ENCODE data around the gene SECISBP2L.

SECISBP2L gene

DNA sequence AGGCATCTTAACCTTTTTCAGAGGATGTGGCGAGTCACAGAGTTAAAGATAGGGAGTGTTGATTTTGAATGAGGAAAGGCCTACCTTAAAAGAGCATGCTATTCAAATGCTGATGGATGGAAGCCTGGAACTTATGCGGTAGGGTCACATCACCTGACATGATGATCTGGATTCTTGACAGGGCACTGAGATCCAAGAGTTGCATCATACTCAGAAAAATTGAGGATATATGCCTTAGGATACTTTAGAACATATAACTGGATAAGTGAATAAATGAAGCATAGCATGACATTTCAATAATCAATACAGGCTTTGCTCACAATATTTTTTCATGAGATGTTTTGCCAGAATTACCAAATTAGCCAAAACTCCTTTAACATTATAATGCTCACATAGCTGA is 20.1 kb upstream of the SECISBP2L start:
- no peak overlapping the region for H3K4me3 ChIP-seq (ENCODE audit: low read depth in 1 of 2, low read length in 2 of 2)
- no peaks in the 10 kb centered on the region for H3K79me2 ChIP-seq (ENCODE audit: insufficient read depth, low read length)
- no peak overlapping the region for H3K4me2 ChIP-seq (ENCODE audit: insufficient read depth, low read length)
- H3K27me3 ChIP-seq (ENCODE audit: insufficient read depth, low read length, poor library complexity), result no peaks in the 10 kb centered on the region
- no peaks in the 10 kb centered on the region for H4K20me1 ChIP-seq (ENCODE audit: insufficient read depth, low read length)
- DNase-seq, result no peak
- ATAC-seq (ENCODE audit: insufficient read depth, low read depth), result no peak
- no peaks in the 10 kb centered on the region for H3K4me1 ChIP-seq (ENCODE audit: insufficient read depth, low read length)
- no peaks in the 10 kb centered on the region for H3K9me3 ChIP-seq (ENCODE audit: insufficient read depth, low read length, severe bottlenecking)
- no peaks in the 10 kb centered on the region for H3K36me3 ChIP-seq (ENCODE audit: insufficient read depth, low read length)
- no peak overlapping the region for H2AFZ ChIP-seq (ENCODE audit: low read depth, low read length)
- TF ChIP-seq, protein P1, sequence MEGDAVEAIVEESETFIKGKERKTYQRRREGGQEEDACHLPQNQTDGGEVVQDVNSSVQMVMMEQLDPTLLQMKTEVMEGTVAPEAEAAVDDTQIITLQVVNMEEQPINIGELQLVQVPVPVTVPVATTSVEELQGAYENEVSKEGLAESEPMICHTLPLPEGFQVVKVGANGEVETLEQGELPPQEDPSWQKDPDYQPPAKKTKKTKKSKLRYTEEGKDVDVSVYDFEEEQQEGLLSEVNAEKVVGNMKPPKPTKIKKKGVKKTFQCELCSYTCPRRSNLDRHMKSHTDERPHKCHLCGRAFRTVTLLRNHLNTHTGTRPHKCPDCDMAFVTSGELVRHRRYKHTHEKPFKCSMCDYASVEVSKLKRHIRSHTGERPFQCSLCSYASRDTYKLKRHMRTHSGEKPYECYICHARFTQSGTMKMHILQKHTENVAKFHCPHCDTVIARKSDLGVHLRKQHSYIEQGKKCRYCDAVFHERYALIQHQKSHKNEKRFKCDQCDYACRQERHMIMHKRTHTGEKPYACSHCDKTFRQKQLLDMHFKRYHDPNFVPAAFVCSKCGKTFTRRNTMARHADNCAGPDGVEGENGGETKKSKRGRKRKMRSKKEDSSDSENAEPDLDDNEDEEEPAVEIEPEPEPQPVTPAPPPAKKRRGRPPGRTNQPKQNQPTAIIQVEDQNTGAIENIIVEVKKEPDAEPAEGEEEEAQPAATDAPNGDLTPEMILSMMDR (IDR thresholded peaks at IDR 0.05; ENCODE audit: borderline replicate concordance, extremely low read depth, low read length, poor library complexity, severe bottlenecking), result no peak
- TF ChIP-seq EZH2 (IDR thresholded peaks at IDR 0.05; ENCODE audit: borderline replicate concordance, low read depth, low read length, severe bottlenecking), result no peak
- no peak overlapping the region for H3K27ac ChIP-seq (ENCODE audit: low read length)
- no peak overlapping the region for H3K9ac ChIP-seq (ENCODE audit: low read depth, low read length)

DNA sequence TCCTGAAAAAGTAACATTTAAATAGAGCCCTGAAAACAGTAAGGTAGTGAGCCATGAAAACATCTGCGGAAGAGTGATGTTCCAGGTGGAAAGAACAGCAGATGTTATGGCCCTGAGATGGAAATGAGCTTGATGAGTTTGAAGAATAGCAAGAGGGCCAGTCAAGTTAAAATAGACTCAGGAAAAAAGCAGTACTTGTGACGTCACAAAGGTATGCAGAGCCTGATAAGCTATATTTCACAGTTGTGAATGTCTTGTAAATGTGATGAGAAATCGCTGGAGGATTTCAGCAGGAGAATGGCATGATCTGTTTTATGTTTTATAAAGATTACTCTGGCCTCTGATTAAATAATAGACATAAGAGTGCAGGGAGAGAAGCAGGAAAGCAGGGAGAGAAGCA is 18.6 kb upstream of the SECISBP2L start:
- no peak for TF ChIP-seq EZH2 (IDR thresholded peaks at IDR 0.05; ENCODE audit: borderline replicate concordance, low read depth, low read length, severe bottlenecking)
- TF ChIP-seq, protein P1 (IDR thresholded peaks at IDR 0.05; ENCODE audit: borderline replicate concordance, extremely low read depth, low read length, poor library complexity, severe bottlenecking), result no peak
- no peak overlapping the region for H3K27ac ChIP-seq (ENCODE audit: low read length)
- no peak overlapping the region for H3K9ac ChIP-seq (ENCODE audit: low read depth, low read length)
- H3K36me3 ChIP-seq (ENCODE audit: insufficient read depth, low read length), result no peaks in the 10 kb centered on the region
- H3K4me3 ChIP-seq (ENCODE audit: low read depth in 1 of 2, low read length in 2 of 2), result no peak overlapping the region
- no peak for ATAC-seq (ENCODE audit: insufficient read depth, low read depth)
- H3K9me3 ChIP-seq (ENCODE audit: insufficient read depth, low read length, severe bottlenecking), result no peaks in the 10 kb centered on the region
- DNase-seq, result no peak
- H3K4me2 ChIP-seq (ENCODE audit: insufficient read depth, low read length), result no peak overlapping the region
- no peaks in the 10 kb centered on the region for H3K27me3 ChIP-seq (ENCODE audit: insufficient read depth, low read length, poor library complexity)
- H4K20me1 ChIP-seq (ENCODE audit: insufficient read depth, low read length), result no peaks in the 10 kb centered on the region
- H3K4me1 ChIP-seq (ENCODE audit: insufficient read depth, low read length), result peaks cover 5% of the 10 kb centered on the region; the same call in 1 of the 2 replicates
- no peak overlapping the region for H2AFZ ChIP-seq (ENCODE audit: low read depth, low read length)
- no peaks in the 10 kb centered on the region for H3K79me2 ChIP-seq (ENCODE audit: insufficient read depth, low read length)

DNA sequence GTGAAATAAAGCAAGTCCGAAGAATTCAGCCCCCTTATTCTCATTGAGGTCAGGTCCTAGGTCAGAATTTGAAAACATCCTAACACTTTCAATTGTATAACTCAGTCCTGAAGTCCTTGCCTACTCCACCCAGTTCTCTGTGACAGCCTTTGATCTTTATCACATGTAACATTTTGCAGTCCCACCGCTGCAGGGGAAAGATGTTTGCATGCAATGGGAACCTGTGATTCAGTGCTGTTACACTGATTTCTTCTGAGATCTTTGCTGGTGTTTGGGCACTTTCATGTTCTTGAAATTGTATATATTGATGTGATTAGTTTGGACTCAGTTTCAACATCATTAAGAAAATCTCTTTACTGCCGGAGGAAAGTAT is 18.0 kb upstream of the SECISBP2L start:
- no peaks in the 10 kb centered on the region for H3K36me3 ChIP-seq (ENCODE audit: insufficient read depth, low read length)
- peaks cover 5% of the 10 kb centered on the region; the same call in 1 of the 2 replicates for H3K4me1 ChIP-seq (ENCODE audit: insufficient read depth, low read length)
- TF ChIP-seq, protein P1 (IDR thresholded peaks at IDR 0.05; ENCODE audit: borderline replicate concordance, extremely low read depth, low read length, poor library complexity, severe bottlenecking), result no peak
- TF ChIP-seq EZH2 (IDR thresholded peaks at IDR 0.05; ENCODE audit: borderline replicate concordance, low read depth, low read length, severe bottlenecking), result no peak
- no peak overlapping the region for H3K4me3 ChIP-seq (ENCODE audit: low read depth in 1 of 2, low read length in 2 of 2)
- H3K27ac ChIP-seq (ENCODE audit: low read length), result no peak overlapping the region
- ATAC-seq (ENCODE audit: insufficient read depth, low read depth) (no peak), DNase-seq (no peak)
- no peaks in the 10 kb centered on the region for H3K79me2 ChIP-seq (ENCODE audit: insufficient read depth, low read length)
- H3K27me3 ChIP-seq (ENCODE audit: insufficient read depth, low read length, poor library complexity), result no peaks in the 10 kb centered on the region
- H3K9ac ChIP-seq (ENCODE audit: low read depth, low read length), result no peak overlapping the region
- no peak overlapping the region for H2AFZ ChIP-seq (ENCODE audit: low read depth, low read length)
- H3K4me2 ChIP-seq (ENCODE audit: insufficient read depth, low read length), result no peak overlapping the region
- no peaks in the 10 kb centered on the region for H3K9me3 ChIP-seq (ENCODE audit: insufficient read depth, low read length, severe bottlenecking)
- no peaks in the 10 kb centered on the region for H4K20me1 ChIP-seq (ENCODE audit: insufficient read depth, low read length)
